ENCODE data around the gene DENND5A.

DENND5A gene

DNA sequence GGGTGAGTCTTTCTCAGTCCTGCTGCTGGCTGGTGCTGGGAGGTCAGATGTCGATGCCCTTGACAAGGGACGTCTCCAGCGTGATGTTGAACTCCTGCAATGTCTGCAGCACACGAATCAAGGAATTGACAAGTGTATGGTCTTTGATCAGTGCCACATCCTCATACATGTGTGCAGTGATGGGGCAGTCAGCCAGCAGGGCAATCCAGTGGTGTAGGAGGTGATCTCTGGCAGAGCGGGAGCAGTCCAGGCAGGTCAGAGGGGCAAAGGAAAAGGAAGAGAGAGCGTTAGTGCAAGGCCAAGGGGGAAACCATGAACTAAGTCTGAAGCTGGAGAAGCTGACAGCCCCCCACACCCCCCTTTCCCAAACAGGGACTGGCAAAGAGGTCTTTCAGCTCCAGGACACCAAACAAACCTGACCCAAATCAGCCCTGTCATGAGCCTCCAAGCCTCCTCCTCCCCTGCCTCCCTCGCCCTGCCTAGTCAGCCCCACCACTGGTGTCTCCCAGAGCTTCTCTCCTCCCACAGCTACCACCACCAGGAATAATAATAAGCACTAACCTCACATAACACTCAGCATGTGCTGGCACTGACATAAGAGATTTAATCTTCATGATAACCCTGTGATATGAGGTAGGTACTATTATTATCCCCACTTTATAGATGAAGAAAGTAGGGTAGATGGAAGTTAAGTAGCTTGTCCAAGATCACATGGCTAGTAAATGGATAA lies 125.4 kb downstream of the DENND5A start:
- POLR2A ChIA-PET: no interaction called here
- no peak for DNase-seq (ENCODE audit: extremely low spot score)
- CTCF ChIA-PET: interaction anchor here (0.6 to 9.5 kb wide), 10 partner anchors 9 to 367 kb away, joined by 3 to 224 read pairs (median 4); no protein-coding TSS in a partner anchor
- TF ChIP-seq CTCF (IDR thresholded peaks at IDR 0.05; ENCODE audit: control extremely low read depth, extremely low read depth, low read depth, missing control alignments): no peak

GRCh38 chr11:9138612-9139579 lies 126.3 kb downstream of the DENND5A start:
- ChIA-PET CTCF (interaction anchor here (0.6 to 9.5 kb wide), 34 partner anchors 10 to 368 kb away, joined by 3 to 224 read pairs (median 6); a partner anchor contains a TSS), POLR2A (no interaction called here)
- no peak for TF ChIP-seq CTCF (IDR thresholded peaks at IDR 0.05; ENCODE audit: control extremely low read depth, extremely low read depth, low read depth, missing control alignments)
- no peak for DNase-seq (ENCODE audit: extremely low spot score)

DNA sequence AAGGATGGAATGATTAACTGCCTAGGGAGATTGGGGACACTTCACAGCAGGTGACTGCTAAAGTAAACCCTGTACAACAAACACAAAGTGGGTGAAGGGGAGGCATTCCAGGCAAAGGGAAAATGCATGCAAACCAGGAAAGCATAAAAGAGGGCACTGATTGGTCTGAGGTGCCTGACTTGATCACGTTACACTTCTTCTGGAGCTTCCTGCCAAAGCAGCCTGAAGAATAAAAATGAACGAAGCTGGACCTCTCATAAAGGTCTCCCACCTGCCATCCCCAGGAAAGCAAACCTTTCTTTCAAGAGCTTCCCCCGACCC lies 127.1 kb downstream of the DENND5A start:
- ChIA-PET POLR2A (no interaction called here), CTCF (interaction anchor here (0.6 to 9.5 kb wide), 59 partner anchors 9 to 917 kb away, joined by 3 to 224 read pairs (median 5); partner anchors contain the start of gene AKIP1)
- TF ChIP-seq CTCF (IDR thresholded peaks at IDR 0.05; ENCODE audit: control extremely low read depth, extremely low read depth, low read depth, missing control alignments): no peak
- no peak for DNase-seq (ENCODE audit: extremely low spot score)

- ChIA-PET CTCF (interaction anchor here (0.5 to 9.5 kb wide), 67 partner anchors 8 to 916 kb away, joined by 3 to 224 read pairs (median 5); partner anchors contain the start of genes AKIP1 and TMEM9B), POLR2A (no interaction called here)
- peak; percentile 96 for TF ChIP-seq CTCF (IDR thresholded peaks at IDR 0.05; ENCODE audit: control extremely low read depth, extremely low read depth, low read depth, missing control alignments)
- peak; percentile 78 for DNase-seq (ENCODE audit: extremely low spot score)
Observed at GRCh38 chr11:9137293-9138132, 127.6 kb downstream of the DENND5A start.

GRCh38 chr11:9136741-9137140 lies 128.4 kb downstream of the DENND5A start:
- CTCF ChIA-PET: interaction anchor here (0.8 to 9.5 kb wide), 16 partner anchors 12 to 354 kb away, joined by 3 to 224 read pairs (median 9); no protein-coding TSS in a partner anchor
- no peak for TF ChIP-seq CTCF (IDR thresholded peaks at IDR 0.05; ENCODE audit: control extremely low read depth, extremely low read depth, low read depth, missing control alignments)
- POLR2A ChIA-PET: no interaction called here
- DNase-seq (ENCODE audit: extremely low spot score): no peak

All from GM10248 (cell line).